Gastrocnemius medialis (tissue), 4 donors: ENCODE data around the gene ZNF710. TPM values are rescaled to one million over a fixed set of nuclear protein-coding genes. Genes with fewer than 3 reads are reported as not detected.

Experiments
- ATAC-seq, 2 donors: fragments of 150-250 bp; one replicate each; pipeline ENCODE4 v1.9.1; 2016
- DNase-seq, 2 donors: peaks; one replicate each; pipeline ENCODE4 v3.0.0-alpha.2; 2019
- H3K27ac ChIP-seq, 4 donors: fragments of 200-600 bp; sonication (generic); 1 replicate in 1 of 4; 2 replicates in 3 of 4; pipeline ENCODE4 v1.5.1; 2016 to 2018; ENCODE audit warnings: mild to moderate bottlenecking in 2 of 4, moderate library complexity in 1 of 4
- H3K27me3 ChIP-seq, 3 donors: fragments of 200-600 bp; sonication (generic) in 2 of 3; 1 replicate in 1 of 3; 2 replicates in 2 of 3; pipeline versions ENCODE4 v1.5.1 to v1.6.0; 2016 to 2019; ENCODE audit warnings: mild to moderate bottlenecking in 1 of 3, moderate library complexity in 1 of 3
- H3K36me3 ChIP-seq, 2 donors: fragments of 200-600 bp; sonication (generic) in 1 of 2; one replicate each; pipeline ENCODE4 v1.5.1; 2017 to 2018
- H3K4me1 ChIP-seq, 2 donors: fragments of 200-600 bp; sonication (generic) in 1 of 2; one replicate each; pipeline ENCODE4 v1.5.1; 2016 to 2017; ENCODE audit warnings: mild to moderate bottlenecking in 2 of 2
- H3K4me3 ChIP-seq, 4 donors: fragments of 200-600 bp; sonication (generic) in 3 of 4; 1 replicate in 1 of 4; 2 replicates in 3 of 4; pipeline ENCODE4 v1.5.1; 2016 to 2019; ENCODE audit warnings: mild to moderate bottlenecking in 2 of 4
- H3K9me3 ChIP-seq, 3 donors: fragments of 200-600 bp; sonication (generic) in 2 of 3; 1 replicate in 1 of 3; 2 replicates in 2 of 3; pipeline ENCODE4 v1.5.1; 2016 to 2019
- POLR2A ChIP-seq, 2 donors: fragments of 450-650 bp; IDR thresholded peaks; one replicate each; pipeline ENCODE4 v1.6.1; 2017; ENCODE audit warnings: antibody characterized with exemption in 2 of 2, mild to moderate bottlenecking in 2 of 2, moderate library complexity in 2 of 2
- in situ Hi-C, 4 donors: fragments of 200-750 bp; cut with MboI; loops; one replicate each; pipeline versions ENCODE4 v1.15.0 to v1.8.0; 2017; ENCODE audit warnings: low sequenced_read_pairs in 4 of 4
- intact Hi-C: fragments of 100-400 bp; cut with DNase I; formaldehyde crosslinking; loops from one replicate; pipeline ENCODE4 v1.15.1; 2023; ENCODE audit warnings: low total_unique reads
- total RNA-seq, 4 donors: library from RNA; depleted of rRNA; stranded (reverse); fragments of >200 nt; gene quantifications; one replicate each; pipeline versions ENCODE4 v1.1.0 to v1.2.3, GENCODE V29; 2016
- TF ChIP-seq, protein P1 (sequence below), 5 experiments: fragments of 450-650 bp in 3 of 5; fragments of 200-600 bp in 2 of 5; sonication (generic) in 2 of 5; IDR thresholded peaks in 4 of 5; conservative IDR thresholded peaks in 1 of 5; 1 replicate in 4 of 5; 2 replicates in 1 of 5; pipeline ENCODE4 v1.5.1; 2016 to 2019; ENCODE audit warnings: antibody characterized with exemption in 5 of 5, mild to moderate bottlenecking in 3 of 5, moderate library complexity in 3 of 5

Gene ZNF710
- total RNA-seq, 4 donors from 2014 or later = 2.6 to 5.4 (median 3.2) TPM

DNA sequence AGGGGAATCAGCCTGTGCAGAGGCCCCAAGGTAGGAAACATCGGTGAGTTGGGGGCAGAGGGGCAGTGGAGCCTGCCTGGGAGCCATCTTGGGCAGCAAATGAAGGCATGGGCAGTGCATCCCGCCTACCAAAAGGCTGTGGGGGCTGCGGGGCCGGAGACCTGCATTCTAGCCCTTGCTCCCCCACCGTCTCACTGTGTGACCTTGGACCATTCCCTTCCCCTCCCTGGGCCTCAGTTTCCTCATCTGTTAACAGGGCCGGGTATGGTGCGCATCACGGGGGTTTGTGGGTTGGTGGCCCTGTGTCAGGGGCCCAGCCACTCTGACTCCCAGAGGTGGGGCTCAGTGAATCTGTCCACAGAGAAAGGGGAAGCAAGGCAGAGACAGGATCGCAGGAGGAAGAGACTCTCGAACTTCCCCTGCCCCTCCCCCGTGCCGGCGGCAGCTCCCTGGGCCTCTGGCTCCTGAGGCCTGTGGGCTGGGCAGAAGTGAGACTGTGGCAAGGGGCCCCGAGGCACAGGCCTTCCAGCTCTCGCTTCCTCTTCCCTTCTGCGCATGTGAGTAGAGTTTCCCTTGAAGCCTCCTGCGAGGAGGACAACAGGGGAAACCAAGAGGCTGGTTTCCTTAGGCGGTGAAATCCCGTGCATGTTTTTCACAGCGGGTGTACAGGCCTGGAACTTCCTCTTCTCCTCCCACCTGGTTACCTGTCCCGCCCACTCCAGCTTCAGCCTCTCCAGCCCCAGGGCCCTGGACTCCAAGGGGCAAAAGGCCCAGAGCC lies 58.3 kb downstream of the ZNF710 start:
- in situ Hi-C loops = no loop called here
- DNase-seq (peak; percentile 39 to 56), ATAC-seq (peak in 1 of 2 donors; percentile 4)
- peak overlapping the region in 1 of 4 donors; percentile 24 for H3K27ac ChIP-seq
- H3K9me3 ChIP-seq = no peaks in the 10 kb centered on the region
- H3K27me3 ChIP-seq = no peaks in the 10 kb centered on the region
- peaks cover 35 to 39% of the 10 kb centered on the region in 2 donors for H3K4me1 ChIP-seq
- intact Hi-C loops = no loop called here
- no peak overlapping the region for H3K4me3 ChIP-seq
- TF ChIP-seq, protein P1, sequence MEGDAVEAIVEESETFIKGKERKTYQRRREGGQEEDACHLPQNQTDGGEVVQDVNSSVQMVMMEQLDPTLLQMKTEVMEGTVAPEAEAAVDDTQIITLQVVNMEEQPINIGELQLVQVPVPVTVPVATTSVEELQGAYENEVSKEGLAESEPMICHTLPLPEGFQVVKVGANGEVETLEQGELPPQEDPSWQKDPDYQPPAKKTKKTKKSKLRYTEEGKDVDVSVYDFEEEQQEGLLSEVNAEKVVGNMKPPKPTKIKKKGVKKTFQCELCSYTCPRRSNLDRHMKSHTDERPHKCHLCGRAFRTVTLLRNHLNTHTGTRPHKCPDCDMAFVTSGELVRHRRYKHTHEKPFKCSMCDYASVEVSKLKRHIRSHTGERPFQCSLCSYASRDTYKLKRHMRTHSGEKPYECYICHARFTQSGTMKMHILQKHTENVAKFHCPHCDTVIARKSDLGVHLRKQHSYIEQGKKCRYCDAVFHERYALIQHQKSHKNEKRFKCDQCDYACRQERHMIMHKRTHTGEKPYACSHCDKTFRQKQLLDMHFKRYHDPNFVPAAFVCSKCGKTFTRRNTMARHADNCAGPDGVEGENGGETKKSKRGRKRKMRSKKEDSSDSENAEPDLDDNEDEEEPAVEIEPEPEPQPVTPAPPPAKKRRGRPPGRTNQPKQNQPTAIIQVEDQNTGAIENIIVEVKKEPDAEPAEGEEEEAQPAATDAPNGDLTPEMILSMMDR (IDR thresholded peaks at IDR 0.05 in 4 of 5, conservative IDR thresholded peaks at IDR 0.05 in 1 of 5) = no peak
- no peak for TF ChIP-seq POLR2A (IDR thresholded peaks at IDR 0.05)
- H3K36me3 ChIP-seq = no peaks in the 10 kb centered on the region

DNA sequence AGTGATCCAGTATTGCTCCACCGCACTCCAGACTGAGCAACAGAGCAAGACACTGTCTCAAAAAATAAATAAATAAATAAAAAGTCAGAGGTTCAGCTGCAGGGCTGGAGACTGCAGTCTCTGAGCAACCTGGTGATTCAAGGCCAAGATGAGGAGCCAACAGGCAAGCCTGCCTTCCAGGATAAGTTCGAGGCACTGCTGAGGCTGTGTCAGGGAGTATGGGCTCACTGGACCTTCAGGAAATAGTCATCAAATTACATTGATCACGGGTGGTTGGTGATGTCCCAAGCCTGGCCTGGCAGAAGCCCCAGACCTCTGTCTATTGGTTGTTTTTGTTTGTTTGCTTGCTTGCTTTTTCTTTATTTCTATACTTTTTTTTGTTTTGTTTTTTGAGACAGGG lies 59.7 kb downstream of the ZNF710 start:
- DNase-seq (peak in 1 of 2 donors; percentile 44), ATAC-seq (peak in 1 of 2 donors; percentile 71)
- H3K4me1 ChIP-seq = peaks cover 49 to 52% of the 10 kb centered on the region in 2 donors
- in situ Hi-C loops = no loop called here
- no peak for TF ChIP-seq POLR2A (IDR thresholded peaks at IDR 0.05)
- TF ChIP-seq, protein P1 (IDR thresholded peaks at IDR 0.05 in 4 of 5, conservative IDR thresholded peaks at IDR 0.05 in 1 of 5) = no peak
- no peaks in the 10 kb centered on the region for H3K27me3 ChIP-seq
- H3K36me3 ChIP-seq = no peaks in the 10 kb centered on the region
- peak overlapping the region in 1 of 4 donors; percentile 21 for H3K27ac ChIP-seq
- intact Hi-C loops = no loop called here
- no peak overlapping the region for H3K4me3 ChIP-seq
- H3K9me3 ChIP-seq = no peaks in the 10 kb centered on the region

DNA sequence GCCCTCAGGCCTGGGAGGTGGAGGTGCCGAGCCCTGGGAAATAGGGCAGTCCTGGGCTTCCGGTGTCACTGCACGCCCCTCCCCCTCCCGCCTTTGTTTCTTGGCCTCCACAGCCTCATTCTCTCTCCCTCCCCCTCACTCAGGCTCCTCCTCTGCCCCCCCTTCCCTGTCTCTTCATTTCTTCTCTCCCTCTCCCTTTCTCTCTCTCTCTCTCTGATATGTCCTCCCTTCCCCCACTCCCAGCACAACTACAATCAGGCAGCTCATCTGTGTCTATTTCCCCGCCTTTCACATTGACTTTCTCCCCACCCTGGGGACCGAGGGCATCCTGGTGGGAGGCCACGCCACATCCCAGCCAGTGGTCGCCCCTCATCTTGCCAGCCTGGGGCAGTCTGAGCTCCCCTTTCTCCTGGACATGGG lies 60.9 kb downstream of the ZNF710 start:
- TF ChIP-seq POLR2A (IDR thresholded peaks at IDR 0.05) = no peak
- TF ChIP-seq, protein P1 (IDR thresholded peaks at IDR 0.05 in 4 of 5, conservative IDR thresholded peaks at IDR 0.05 in 1 of 5) = no peak
- ATAC-seq = no peak
- Histone ChIP-seq H3K4me3 (no peak overlapping the region), H3K4me1 (peaks cover 49 to 52% of the 10 kb centered on the region in 2 donors), H3K36me3 (no peaks in the 10 kb centered on the region), H3K9me3 (no peaks in the 10 kb centered on the region), H3K27ac (peak overlapping the region; percentile 49 to 85 (median 65)), H3K27me3 (no peaks in the 10 kb centered on the region)
- intact Hi-C loops = no loop called here
- in situ Hi-C loops = no loop called here
- DNase-seq = no peak

DNA sequence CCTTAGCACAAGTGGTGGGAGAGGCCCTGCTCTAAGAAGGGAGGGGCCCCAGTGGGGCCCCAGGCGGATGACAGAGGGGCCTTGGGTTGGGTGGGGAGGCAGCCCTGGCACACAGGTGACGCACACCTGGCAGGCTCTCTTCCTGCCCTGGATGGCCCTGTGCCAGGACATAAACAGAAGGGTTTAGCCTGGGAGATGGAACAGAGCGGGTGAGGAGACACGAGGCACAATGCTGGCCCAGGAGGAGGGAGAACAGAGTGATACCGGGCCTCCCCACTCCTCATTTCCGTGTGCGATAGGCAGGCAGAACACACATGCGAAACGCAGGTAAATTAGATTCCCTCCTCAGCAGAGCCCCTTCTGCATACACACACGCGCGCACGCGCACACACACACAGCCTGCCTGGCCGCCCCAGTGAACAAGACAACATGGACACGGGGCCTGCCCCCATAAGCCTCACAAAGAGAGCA lies 61.4 kb downstream of the ZNF710 start:
- peak overlapping the region; percentile 53 to 89 (median 81) for H3K27ac ChIP-seq
- no peaks in the 10 kb centered on the region for H3K36me3 ChIP-seq
- H3K27me3 ChIP-seq = no peaks in the 10 kb centered on the region
- TF ChIP-seq, protein P1 (IDR thresholded peaks at IDR 0.05 in 4 of 5, conservative IDR thresholded peaks at IDR 0.05 in 1 of 5) = no peak
- no peak for TF ChIP-seq POLR2A (IDR thresholded peaks at IDR 0.05)
- ATAC-seq = no peak
- intact Hi-C loops (no loop called here), in situ Hi-C loops (no loop called here)
- H3K9me3 ChIP-seq = no peaks in the 10 kb centered on the region
- peaks cover 49 to 52% of the 10 kb centered on the region in 2 donors for H3K4me1 ChIP-seq
- DNase-seq = no peak
- H3K4me3 ChIP-seq = no peak overlapping the region
